NCI-H1092 treated with DMSO at 0.1 percent for 48 hours (cell line): ENCODE measurements around the gene MLEC.
A peak's percentile ranks its signal among the peaks of the same experiment; 100 is the strongest.

ENCODE experiments used
- DNase-seq: peaks from one replicate; lab custom pipeline; 2025; lab: John Stamatoyannopoulos, UW

Gene MLEC

GRCh38 chr12:120692524-120693033 lies 5.6 kb downstream of the MLEC start:
- DNase-seq = no peak

DNA sequence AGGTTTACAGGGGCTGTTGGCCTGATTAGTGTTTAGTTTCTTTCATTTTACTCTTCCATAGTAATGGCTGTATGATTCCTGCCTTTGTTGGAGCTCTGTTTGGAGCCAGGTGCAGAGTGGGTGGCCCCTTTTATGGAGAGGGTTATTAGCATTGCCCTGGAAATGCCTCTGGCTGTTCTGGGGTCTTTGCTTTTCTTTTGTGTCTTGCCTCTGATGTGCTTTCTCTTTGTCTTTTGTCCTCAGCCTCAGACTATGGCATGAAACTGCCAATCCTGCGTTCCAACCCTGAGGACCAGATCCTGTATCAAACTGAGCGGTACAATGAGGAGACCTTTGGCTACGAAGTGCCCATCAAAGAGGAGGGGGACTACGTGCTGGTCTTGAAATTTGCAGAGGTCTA lies 6.9 kb downstream of the MLEC start:
- no peak for DNase-seq

DNA sequence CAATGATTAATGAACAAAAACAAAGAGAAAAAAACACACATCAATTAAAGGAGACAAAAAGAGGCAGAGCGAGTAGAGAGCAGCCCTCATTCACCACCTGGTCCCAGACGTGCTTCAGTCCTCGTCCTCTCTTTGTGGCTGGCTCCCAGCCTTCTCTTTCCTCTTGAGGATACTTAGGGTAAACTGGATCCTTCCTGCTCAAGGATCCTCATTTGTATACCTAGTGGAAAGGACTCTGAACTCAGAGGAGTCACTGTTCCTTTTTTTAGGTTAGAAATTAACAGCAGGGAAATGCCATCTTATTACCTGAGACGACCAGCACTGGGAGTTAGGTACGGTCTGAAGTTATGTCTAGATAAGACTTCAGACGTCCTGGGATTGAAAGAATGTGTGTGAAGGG lies 9.7 kb downstream of the MLEC start:
- no peak for DNase-seq

DNA sequence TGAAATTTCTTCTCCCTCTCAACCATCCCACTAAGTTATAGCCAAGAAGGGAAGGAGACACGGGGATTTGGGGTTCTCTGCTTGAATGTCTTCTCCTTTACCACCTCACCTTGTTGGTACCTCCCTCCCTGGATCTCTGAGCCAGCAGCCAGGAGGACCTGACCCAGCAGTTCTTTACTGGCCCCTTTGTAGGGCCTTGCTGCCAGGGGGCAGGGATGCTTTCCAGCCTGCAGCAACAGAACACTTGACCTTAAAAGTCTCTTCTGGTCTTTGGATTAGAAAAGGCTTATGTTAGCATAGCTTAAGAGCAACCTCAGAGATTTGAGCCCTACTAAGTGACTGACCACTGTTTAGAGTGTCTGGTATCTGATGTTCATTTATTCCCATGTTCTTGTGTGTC lies 10.4 kb downstream of the MLEC start:
- no peak for DNase-seq

- DNase-seq = no peak
Observed at GRCh38 chr12:120698665-120699064, 11.7 kb downstream of the MLEC start.

- no peak for DNase-seq
Observed at GRCh38 chr12:120699553-120699952, 12.6 kb downstream of the MLEC start.

DNA sequence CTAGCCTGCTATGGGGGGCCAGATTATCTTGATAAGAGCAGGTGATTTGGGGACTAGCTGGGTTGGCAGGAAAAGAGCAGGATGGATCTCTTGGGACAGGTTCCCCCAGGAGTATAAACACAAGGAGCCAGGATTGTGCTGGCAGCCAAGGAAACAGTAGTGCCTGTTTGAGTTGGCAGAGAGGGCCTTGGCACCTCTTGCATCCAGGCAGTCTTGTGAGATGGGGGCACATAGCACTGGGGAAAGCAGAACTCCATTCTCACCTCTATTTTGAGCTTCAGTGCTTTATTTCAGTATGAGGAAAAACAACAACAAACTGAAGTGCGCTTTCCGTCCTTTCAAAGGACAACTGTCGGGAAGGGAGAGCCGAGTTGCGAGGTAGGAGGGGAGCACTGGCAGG lies 13.9 kb downstream of the MLEC start:
- DNase-seq = no peak

DNA sequence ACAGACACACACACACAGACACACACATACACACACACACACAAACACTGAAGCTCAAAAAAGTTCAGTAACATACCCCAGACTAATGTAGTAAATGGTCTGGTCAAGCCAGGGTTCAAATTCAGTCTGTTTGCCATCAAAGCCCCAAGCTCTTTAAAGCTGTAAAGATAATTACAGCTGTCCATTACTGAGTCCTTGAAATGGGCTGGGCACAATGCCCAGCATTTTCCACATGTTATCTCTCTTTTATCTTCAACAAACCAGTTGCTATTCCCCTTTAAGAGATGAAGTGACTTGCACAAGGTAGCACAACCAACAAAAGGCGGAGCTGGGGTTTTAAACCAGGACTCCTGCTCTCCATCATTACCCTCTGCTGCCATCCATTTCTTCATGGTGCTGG lies 15.7 kb downstream of the MLEC start:
- peak; percentile 30 for DNase-seq

- no peak for DNase-seq
Observed at GRCh38 chr12:120703311-120703942, 16.5 kb downstream of the MLEC start.

- no peak for DNase-seq
Observed at GRCh38 chr12:120705618-120706017, 18.7 kb downstream of the MLEC start.

DNA sequence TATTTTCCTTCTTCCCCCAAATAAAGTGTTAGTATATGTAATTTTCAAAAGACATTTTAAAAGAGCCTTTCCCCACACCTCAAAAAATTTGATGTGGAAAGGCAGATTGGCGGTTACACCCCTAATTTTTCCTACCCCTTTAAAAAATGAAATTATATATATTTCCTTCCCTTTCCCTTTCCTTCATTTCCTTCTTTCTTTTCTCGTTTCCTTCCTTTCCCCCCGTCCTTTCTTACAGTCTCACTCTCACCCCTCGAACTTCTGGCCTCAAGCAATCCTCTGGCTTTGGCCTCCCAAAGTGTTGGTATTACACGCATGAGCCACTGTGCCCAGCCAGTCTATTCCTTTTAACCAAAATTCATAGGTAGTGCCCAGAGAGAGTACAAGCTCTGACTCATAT lies 19.1 kb downstream of the MLEC start:
- DNase-seq = no peak

GRCh38 chr12:120708651-120709050 lies 21.7 kb downstream of the MLEC start:
- DNase-seq = no peak

DNA sequence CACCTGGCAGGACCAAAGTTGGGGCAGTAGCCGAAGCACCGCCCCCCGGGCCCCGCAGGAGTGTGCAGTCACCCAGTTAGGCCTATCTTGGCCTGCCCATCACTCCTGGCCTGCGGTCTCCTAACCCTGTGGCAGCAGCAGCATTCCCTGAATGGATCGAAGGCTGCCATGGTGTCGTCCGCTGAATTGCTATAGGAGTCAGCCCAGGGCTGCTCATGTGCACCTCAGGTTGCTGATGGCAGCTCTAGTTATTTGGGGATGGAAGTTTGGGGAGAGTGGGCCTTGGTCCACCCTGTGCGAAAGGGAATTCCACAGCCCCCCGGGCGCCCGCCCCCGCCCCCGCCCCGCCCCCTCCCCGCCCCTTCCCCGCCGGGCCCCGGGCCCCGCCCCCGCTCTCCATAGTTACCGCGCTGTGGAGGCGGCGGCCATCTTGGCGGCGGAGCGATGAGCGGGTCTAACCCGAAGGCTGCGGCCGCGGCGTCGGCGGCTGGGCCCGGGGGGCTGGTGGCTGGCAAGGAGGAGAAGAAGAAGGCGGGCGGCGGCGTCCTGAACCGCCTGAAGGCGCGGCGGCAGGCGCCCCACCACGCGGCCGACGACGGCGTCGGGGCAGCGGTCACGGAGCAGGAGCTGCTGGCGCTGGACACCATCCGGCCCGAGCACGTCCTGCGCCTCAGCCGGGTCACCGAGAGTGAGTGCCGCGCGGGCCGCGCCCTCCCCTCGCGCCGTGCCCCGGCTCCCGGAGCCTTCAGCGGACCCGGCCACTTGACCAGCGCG lies 23.3 kb downstream of the MLEC start, which contains the start of gene UNC119B:
UNC119B (plus strand) TSS at position 428 of the 774 bp plus-strand sequence; CDS start at position 445, 17 bp downstream.
- DNase-seq = peak; percentile 17

GRCh38 chr12:120710805-120711296 lies 23.9 kb downstream of the MLEC start:
- no peak for DNase-seq

GRCh38 chr12:120711411-120711810 lies 24.5 kb downstream of the MLEC start:
- DNase-seq = no peak

GRCh38 chr12:120712610-120713009 lies 25.7 kb downstream of the MLEC start:
- no peak for DNase-seq

DNA sequence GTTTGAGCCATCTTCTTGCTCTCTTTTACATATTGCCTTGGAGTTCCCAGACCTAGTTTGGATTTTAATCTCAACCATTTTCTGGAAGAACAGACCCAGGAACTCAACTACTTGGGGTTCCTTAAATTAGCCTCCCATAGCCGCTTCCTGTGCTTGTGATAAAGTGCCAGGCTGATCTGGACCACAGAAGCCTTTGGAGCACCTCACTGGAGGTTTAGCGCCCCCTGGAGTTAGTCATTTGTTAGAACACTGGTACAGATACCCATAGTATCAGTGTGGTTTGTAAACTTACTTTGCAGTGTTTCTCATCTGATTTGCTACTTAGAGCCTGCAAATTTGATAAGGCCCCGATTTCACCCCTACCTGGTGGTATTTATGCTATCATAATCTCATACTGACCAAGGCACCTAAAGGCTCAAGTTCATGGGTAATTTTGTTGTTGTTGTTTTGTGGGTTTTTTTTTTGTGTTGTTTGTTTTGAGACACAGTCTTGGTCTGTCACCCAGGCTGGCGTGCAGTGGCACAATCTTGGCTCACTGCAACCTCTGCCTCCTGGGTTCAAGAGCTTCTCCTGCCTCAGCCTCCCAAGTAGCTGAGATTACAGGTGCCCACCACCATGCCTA lies 27.0 kb downstream of the MLEC start:
- peak; percentile 38 for DNase-seq

DNA sequence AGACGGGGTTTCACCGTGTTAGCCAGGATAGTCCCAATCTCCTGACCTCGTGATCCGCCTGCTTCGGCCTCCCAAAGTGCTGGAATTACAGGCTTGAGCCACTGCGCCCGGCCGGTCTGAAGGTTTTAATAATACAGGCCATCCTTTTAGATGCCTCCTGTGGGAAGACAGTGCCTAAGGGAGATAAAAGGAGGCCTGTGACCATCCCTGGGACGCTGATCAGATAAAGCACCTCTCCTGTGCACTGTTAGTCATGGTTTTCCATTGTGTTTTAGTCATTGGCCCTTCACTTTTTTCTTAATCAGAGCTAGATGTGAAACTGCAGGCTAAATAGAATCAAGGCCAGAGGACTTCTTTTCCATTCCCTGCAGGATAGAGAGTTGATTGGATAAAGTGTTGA lies 31.1 kb downstream of the MLEC start:
- DNase-seq = no peak

GRCh38 chr12:120719072-120719471 lies 32.1 kb downstream of the MLEC start:
- DNase-seq = no peak

DNA sequence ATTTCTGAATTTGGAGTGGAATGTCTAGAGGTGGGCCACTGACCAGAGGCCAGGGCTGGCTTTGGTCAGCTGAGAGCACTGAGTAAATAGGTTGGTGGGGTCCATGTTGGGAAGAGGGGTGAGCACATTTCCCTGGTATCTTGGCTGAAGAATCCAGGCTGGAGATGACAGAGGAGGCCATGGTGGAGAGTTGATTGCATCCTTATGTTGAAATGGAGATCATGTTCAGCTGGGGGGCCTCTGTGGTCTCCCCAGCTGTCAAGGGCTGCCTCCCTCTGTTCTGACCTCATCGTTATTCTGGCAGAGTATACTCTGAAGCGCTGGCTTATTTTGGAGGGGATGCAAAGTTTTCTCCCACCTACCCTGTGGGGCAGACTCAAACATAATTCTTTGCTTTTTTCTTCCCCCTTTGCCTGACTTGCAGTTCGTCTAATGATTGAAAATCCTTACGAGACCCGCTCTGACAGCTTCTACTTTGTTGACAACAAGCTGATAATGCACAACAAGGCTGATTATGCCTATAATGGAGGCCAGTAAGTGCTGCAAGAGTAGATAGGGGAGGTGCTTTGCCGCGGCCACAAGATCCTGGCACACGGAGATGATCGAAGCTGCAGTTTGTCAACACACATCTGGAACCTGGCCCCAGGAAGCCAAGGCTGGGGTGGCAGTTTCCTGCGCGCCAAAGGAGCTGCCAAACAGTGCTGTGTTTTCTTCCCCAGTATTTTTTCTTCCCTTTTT lies 32.7 kb downstream of the MLEC start:
- DNase-seq = no peak

GRCh38 chr12:120720234-120720986 lies 33.5 kb downstream of the MLEC start:
- no peak for DNase-seq
